ENCODE results near the gene CNGB1. TPM values are rescaled to one million over a fixed set of nuclear protein-coding genes. Genes with fewer than 3 reads are reported as not detected.

The CNGB1 gene
- polyA plus RNA-seq, 1 donor (not counting 4 experiments of a cell fraction or from before 2014, with no cell fraction given): 0.08 TPM

GRCh38 chr16:57977418-57978069, 6.6 kb upstream of the CNGB1 start:
- Histone ChIP-seq H3K27ac (ENCODE audit: control insufficient read depth, insufficient read depth, low read length) (no peak overlapping the region), H3K9ac (ENCODE audit: control insufficient read depth, extremely low read depth, insufficient read depth, low read length) (no peak overlapping the region), H3K9me3 (ENCODE audit: control insufficient read depth, low read depth, low read length) (no peaks in the 10 kb centered on the region), H2AFZ (ENCODE audit: control insufficient read depth, low read length) (no peak overlapping the region), H3K36me3 (ENCODE audit: control insufficient read depth in 2 of 2, extremely low read depth in 1 of 2, insufficient read depth in 2 of 2, low read length in 2 of 2) (no peaks in the 10 kb centered on the region), H3K4me1 (ENCODE audit: control insufficient read depth, extremely low read depth, insufficient read depth, low read length) (peaks cover 11% of the 10 kb centered on the region), H3K4me3 (ENCODE audit: control insufficient read depth in 2 of 3, extremely low read depth in 1 of 3, insufficient read depth in 2 of 3, low read depth in 1 of 3, low read length in 3 of 3) (no peak overlapping the region), H3K27me3 (ENCODE audit: control insufficient read depth, extremely low read depth, insufficient read depth, low read length) (no peaks in the 10 kb centered on the region), H4K20me1 (ENCODE audit: control insufficient read depth, extremely low read depth, insufficient read depth, low read length) (no peaks in the 10 kb centered on the region), H3K79me2 (ENCODE audit: control insufficient read depth, insufficient read depth, low read length) (no peaks in the 10 kb centered on the region), H3K4me2 (ENCODE audit: control insufficient read depth, extremely low read depth, insufficient read depth, low read depth, low read length) (no peak overlapping the region), H3K9me1 (ENCODE audit: control insufficient read depth, extremely low read depth, insufficient read depth, low read length) (no peaks in the 10 kb centered on the region)
- DNase-seq (ENCODE audit: low read depth, low spot score): no peak
- dilution Hi-C loops (cut with MboI; ENCODE audit: extremely low pct_ligation_motif_present, low sequenced_read_pairs): no loop called here
- FAIRE-seq: no peak
- TF ChIP-seq CTCF (optimal IDR thresholded peaks at IDR 0.05 in 1 of 3, IDR thresholded peaks at IDR 0.05 in 1 of 3, conservative IDR thresholded peaks at IDR 0.05 in 1 of 3; ENCODE audit: extremely low read depth in 1 of 3, insufficient read depth in 2 of 3, low read length in 3 of 3) (peak in 1 of 3 experiments; percentile 61), EZH2 (IDR thresholded peaks at IDR 0.05; ENCODE audit: low read length) (no peak)

DNA sequence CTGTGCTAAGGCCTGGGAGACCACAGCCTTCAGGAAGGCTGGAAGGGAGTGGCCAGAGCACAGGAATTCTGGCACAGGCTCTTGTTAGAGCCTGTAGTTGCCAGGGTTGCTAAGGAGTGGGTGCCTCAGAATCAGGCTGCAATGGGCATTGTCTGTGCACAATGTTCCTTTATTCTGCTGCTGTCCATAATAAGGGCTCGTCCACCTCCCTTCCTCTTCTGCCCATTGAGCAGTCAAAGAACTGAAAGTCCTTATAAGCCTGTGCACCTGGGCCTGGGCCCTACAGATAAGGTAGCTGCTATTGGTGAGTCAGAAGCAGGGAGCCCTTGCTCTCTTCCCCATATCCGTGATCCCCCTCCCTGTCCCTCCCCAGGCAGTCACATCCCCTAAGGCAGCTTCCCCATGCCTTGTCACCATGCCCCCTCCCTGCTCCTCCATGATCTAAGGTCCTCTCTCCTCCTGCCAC, 5.4 kb upstream of the CNGB1 start:
- DNase-seq (ENCODE audit: low read depth, low spot score) (no peak), FAIRE-seq (peak; percentile 52)
- no peak overlapping the region for H3K4me3 ChIP-seq (ENCODE audit: control insufficient read depth in 2 of 3, extremely low read depth in 1 of 3, insufficient read depth in 2 of 3, low read depth in 1 of 3, low read length in 3 of 3)
- H3K9ac ChIP-seq (ENCODE audit: control insufficient read depth, extremely low read depth, insufficient read depth, low read length): peak overlapping the region; percentile 3
- no peaks in the 10 kb centered on the region for H3K36me3 ChIP-seq (ENCODE audit: control insufficient read depth in 2 of 2, extremely low read depth in 1 of 2, insufficient read depth in 2 of 2, low read length in 2 of 2)
- peaks cover 11% of the 10 kb centered on the region for H3K4me1 ChIP-seq (ENCODE audit: control insufficient read depth, extremely low read depth, insufficient read depth, low read length)
- no peak for TF ChIP-seq EZH2 (IDR thresholded peaks at IDR 0.05; ENCODE audit: low read length)
- no peak for TF ChIP-seq CTCF (optimal IDR thresholded peaks at IDR 0.05 in 1 of 3, IDR thresholded peaks at IDR 0.05 in 1 of 3, conservative IDR thresholded peaks at IDR 0.05 in 1 of 3; ENCODE audit: extremely low read depth in 1 of 3, insufficient read depth in 2 of 3, low read length in 3 of 3)
- peak overlapping the region; percentile 27 for H3K4me2 ChIP-seq (ENCODE audit: control insufficient read depth, extremely low read depth, insufficient read depth, low read depth, low read length)
- no peaks in the 10 kb centered on the region for H3K79me2 ChIP-seq (ENCODE audit: control insufficient read depth, insufficient read depth, low read length)
- dilution Hi-C loops (cut with MboI; ENCODE audit: extremely low pct_ligation_motif_present, low sequenced_read_pairs): no loop called here
- H2AFZ ChIP-seq (ENCODE audit: control insufficient read depth, low read length): peak overlapping the region; percentile 82
- H3K27ac ChIP-seq (ENCODE audit: control insufficient read depth, insufficient read depth, low read length): no peak overlapping the region
- H3K27me3 ChIP-seq (ENCODE audit: control insufficient read depth, extremely low read depth, insufficient read depth, low read length): no peaks in the 10 kb centered on the region
- H4K20me1 ChIP-seq (ENCODE audit: control insufficient read depth, extremely low read depth, insufficient read depth, low read length): no peaks in the 10 kb centered on the region
- H3K9me1 ChIP-seq (ENCODE audit: control insufficient read depth, extremely low read depth, insufficient read depth, low read length): no peaks in the 10 kb centered on the region
- H3K9me3 ChIP-seq (ENCODE audit: control insufficient read depth, low read depth, low read length): no peaks in the 10 kb centered on the region

Data from keratinocyte (primary cell).